ENCODE data around the gene USP37. TPM values are rescaled to one million over a fixed set of nuclear protein-coding genes. Genes with fewer than 3 reads are reported as not detected.

The USP37 gene
- total and polyA plus RNA-seq, 2 of the 4 experiments (the other 2 are of a cell fraction), result 1.6 to 6.5 TPM

DNA sequence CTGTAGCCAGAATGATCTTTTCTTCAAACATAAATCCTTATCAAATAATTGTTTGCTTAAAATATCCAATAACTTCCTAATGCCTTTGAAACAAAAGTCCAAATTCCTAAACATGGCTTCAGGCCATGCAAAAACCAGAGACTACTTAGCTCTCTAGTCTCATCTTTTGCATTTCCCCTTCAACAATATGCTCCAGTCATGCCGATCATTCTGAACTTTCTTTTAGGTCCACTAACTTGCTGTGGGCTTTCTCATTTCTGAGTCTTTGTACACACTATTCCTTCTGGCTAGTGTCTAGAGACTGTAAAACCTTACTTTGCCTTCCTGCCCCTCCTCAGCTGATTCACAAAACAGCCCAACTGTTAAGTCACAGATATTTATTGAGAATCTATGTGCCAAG lies 97.7 kb downstream of the USP37 start:
- Histone ChIP-seq H2AK9ac (replicated peaks; ENCODE audit: low read depth, low read length, poor library complexity) (no peak overlapping the region), H3K4me2 (ENCODE audit: low read depth, low read length) (no peak overlapping the region), H3K18ac (ENCODE audit: low read depth, low read length) (no peak overlapping the region), H4K8ac (ENCODE audit: low read depth in 2 of 2, low read length in 2 of 2) (no peak overlapping the region), H3K9me3 (ENCODE audit: control insufficient read depth, insufficient read depth, low read length) (no peaks in the 10 kb centered on the region), H2BK15ac (ENCODE audit: low read depth, low read length) (no peak overlapping the region), H2AK5ac (ENCODE audit: low read depth, low read length) (no peak overlapping the region), H3K23ac (ENCODE audit: low read depth, low read length) (no peak overlapping the region), H3K4me1 (ENCODE audit: control insufficient read depth, insufficient read depth, low read length) (no peaks in the 10 kb centered on the region), H4K91ac (ENCODE audit: insufficient read depth, low read depth, low read length) (no peak overlapping the region), H2BK20ac (ENCODE audit: low read depth, low read length) (no peak overlapping the region), H3K14ac (replicated peaks; ENCODE audit: low read depth, low read length) (no peak overlapping the region), H3K36me3 (ENCODE audit: control insufficient read depth, insufficient read depth, low read length) (peaks cover 3% of the 10 kb centered on the region), H2AFZ (replicated peaks; ENCODE audit: low read length, poor library complexity) (no peak overlapping the region), H3K56ac (ENCODE audit: extremely low read depth, insufficient read depth, low read length) (no peak overlapping the region), H3K4ac (ENCODE audit: low read depth, low read length) (no peak overlapping the region), H4K20me1 (ENCODE audit: insufficient read depth, low read length) (no peaks in the 10 kb centered on the region), H3K9me1 (ENCODE audit: insufficient read depth, low read length) (no peaks in the 10 kb centered on the region), H4K5ac (ENCODE audit: low read depth, low read length) (no peak overlapping the region), H2BK120ac (ENCODE audit: low read depth, low read length) (no peak overlapping the region), H3K27me3 (ENCODE audit: control insufficient read depth, insufficient read depth, low read length) (no peaks in the 10 kb centered on the region), H3K4me3 (ENCODE audit: insufficient read depth, low read depth, low read length) (no peak overlapping the region), H2BK5ac (ENCODE audit: low read depth, low read length, poor library complexity, severe bottlenecking) (no peak overlapping the region), H3K9ac (ENCODE audit: low read depth, low read length) (no peak overlapping the region), H3K27ac (ENCODE audit: insufficient read depth, low read length) (no peak overlapping the region), H3K79me1 (ENCODE audit: low read depth in 1 of 2, low read length in 2 of 2) (no peaks in the 10 kb centered on the region; a peak in 1 of 4 replicates)
- no peak for DNase-seq
- CTCF ChIA-PET, result no interaction called here
- POLR2A ChIA-PET (ENCODE audit: unreplicated experiment), result no interaction called here
- no TSS peak for BruUV-seq (replicated peaks)
- ATAC-seq (ENCODE audit: low read depth), result no peak
- TF ChIP-seq RCOR1 (IDR thresholded peaks at IDR 0.05; ENCODE audit: insufficient replicate concordance, low read length), result no peak
- TF ChIP-seq RAD21 (IDR thresholded peaks at IDR 0.05; ENCODE audit: low read length), result no peak
- no peak for TF ChIP-seq POLR2A (IDR thresholded peaks at IDR 0.05; ENCODE audit: low read depth, low read length)
- in situ Hi-C loops (cut with MboI; ENCODE audit: low sequenced_read_pairs) (no loop called here), dilution Hi-C loops (cut with HindIII; ENCODE audit: low sequenced_read_pairs, unreplicated experiment) (no loop called here), intact Hi-C loops (cut with micrococcal nuclease) (loop anchor here (10.0 kb wide), 1 partner anchor 174 kb away; no protein-coding TSS in a partner anchor)
- no CpG with 5 or more reads among the region's 1 CpG for WGBS, 2 experiments (ENCODE audit: extremely low coverage in 2 of 2, insufficient read length in 1 of 2)

Measured in IMR-90 (cell line).